ENCODE results near the gene SORCS3.

SORCS3 gene

DNA sequence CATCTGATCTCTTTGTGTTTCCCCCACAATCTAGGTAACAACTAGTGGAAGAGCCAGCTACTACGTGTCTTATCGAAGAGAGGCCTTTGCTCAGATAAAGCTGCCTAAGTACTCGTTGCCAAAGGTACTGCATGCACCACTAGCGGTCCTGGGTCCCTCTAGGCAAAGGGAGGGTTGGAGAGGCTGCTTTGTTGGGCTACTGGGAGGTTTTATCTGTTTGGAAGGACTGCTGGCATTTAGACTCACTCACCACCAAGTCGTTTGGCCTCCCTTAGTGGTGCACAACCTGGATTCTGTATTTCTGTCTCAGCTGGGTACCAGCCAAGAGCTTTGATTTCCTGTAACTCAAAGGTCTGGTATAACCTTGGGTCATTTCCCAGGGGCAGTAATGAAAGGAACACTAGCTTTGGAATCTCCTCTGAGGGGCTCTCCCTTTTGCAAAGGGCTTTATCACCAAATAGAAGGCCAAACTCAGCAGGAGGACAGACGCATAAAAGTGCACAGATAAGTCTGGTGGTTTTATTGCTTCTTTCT lies 498.3 kb downstream of the SORCS3 start:
- TF ChIP-seq, protein P1, sequence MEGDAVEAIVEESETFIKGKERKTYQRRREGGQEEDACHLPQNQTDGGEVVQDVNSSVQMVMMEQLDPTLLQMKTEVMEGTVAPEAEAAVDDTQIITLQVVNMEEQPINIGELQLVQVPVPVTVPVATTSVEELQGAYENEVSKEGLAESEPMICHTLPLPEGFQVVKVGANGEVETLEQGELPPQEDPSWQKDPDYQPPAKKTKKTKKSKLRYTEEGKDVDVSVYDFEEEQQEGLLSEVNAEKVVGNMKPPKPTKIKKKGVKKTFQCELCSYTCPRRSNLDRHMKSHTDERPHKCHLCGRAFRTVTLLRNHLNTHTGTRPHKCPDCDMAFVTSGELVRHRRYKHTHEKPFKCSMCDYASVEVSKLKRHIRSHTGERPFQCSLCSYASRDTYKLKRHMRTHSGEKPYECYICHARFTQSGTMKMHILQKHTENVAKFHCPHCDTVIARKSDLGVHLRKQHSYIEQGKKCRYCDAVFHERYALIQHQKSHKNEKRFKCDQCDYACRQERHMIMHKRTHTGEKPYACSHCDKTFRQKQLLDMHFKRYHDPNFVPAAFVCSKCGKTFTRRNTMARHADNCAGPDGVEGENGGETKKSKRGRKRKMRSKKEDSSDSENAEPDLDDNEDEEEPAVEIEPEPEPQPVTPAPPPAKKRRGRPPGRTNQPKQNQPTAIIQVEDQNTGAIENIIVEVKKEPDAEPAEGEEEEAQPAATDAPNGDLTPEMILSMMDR (conservative IDR thresholded peaks at IDR 0.05; ENCODE audit: low read depth), result no peak
- ChIA-PET POLR2A (ENCODE audit: low non-redundant PET) (no interaction called here), CTCF (no interaction called here)

DNA sequence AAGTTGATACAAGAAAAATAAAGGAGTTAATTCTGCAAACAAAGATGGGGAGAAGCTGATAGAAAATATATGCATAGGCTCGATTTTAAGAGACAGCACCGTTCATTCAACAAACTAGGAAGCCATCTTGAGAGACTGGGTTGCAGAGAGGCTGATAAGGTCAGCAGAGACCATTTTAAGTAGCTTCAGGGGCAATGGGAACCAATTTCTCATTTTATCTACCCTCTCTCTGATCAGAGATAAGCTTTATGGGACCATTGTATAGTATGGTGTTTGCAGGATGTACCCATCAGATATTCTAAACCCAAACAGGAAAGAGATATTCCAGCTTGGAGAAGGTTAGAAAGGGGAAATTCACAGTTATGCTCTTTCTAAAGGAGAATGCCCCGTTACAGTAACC lies 499.5 kb downstream of the SORCS3 start:
- TF ChIP-seq, protein P1 (conservative IDR thresholded peaks at IDR 0.05; ENCODE audit: low read depth), result no peak
- no peak overlapping the region for H3K27ac ChIP-seq
- POLR2A ChIA-PET (ENCODE audit: low non-redundant PET), result no interaction called here
- DNase-seq (ENCODE audit: low spot score), result no peak
- CTCF ChIA-PET, result no interaction called here

More for the DNA sequence above, 498.3 kb downstream of the SORCS3 start:
- H3K27ac ChIP-seq, result no peak overlapping the region
- no peak for DNase-seq (ENCODE audit: low spot score)

- ChIA-PET POLR2A (ENCODE audit: low non-redundant PET) (no interaction called here), CTCF (no interaction called here)
- H3K27ac ChIP-seq, result no peak overlapping the region
- TF ChIP-seq, protein P1 (conservative IDR thresholded peaks at IDR 0.05; ENCODE audit: low read depth), result no peak
- DNase-seq (ENCODE audit: low spot score), result no peak
Observed at GRCh38 chr10:105145711-105146110, 504.6 kb downstream of the SORCS3 start.

GRCh38 chr10:105146436-105146835 lies 505.3 kb downstream of the SORCS3 start:
- ChIA-PET CTCF (no interaction called here), POLR2A (ENCODE audit: low non-redundant PET) (no interaction called here)
- H3K27ac ChIP-seq, result no peak overlapping the region
- TF ChIP-seq, protein P1 (conservative IDR thresholded peaks at IDR 0.05; ENCODE audit: low read depth), result no peak
- DNase-seq (ENCODE audit: low spot score), result no peak

GRCh38 chr10:105148456-105148855 lies 507.4 kb downstream of the SORCS3 start:
- DNase-seq (ENCODE audit: low spot score), result no peak
- ChIA-PET POLR2A (ENCODE audit: low non-redundant PET) (no interaction called here), CTCF (no interaction called here)
- no peak overlapping the region for H3K27ac ChIP-seq
- TF ChIP-seq, protein P1 (conservative IDR thresholded peaks at IDR 0.05; ENCODE audit: low read depth), result no peak

DNA sequence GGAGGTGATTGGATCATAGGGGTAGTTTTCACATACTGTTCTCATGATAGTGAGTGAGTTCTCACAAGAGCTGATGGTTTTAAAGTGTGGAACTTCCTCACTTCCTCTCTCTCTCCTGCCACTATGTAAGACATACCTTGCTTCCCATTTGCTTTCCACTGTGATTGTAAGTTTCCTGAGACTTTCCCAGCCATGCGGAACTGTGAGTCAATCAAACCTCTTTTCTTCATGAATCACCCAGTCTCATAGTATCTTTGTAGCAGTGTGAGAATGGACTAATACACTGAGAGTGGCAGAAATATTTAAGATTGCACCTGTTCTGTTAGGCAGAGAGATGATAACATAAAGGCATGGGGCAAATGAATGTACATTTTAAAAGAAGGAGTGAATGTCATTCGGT lies 507.8 kb downstream of the SORCS3 start:
- TF ChIP-seq, protein P1 (conservative IDR thresholded peaks at IDR 0.05; ENCODE audit: low read depth), result no peak
- DNase-seq (ENCODE audit: low spot score), result no peak
- CTCF ChIA-PET, result no interaction called here
- H3K27ac ChIP-seq, result no peak overlapping the region
- POLR2A ChIA-PET (ENCODE audit: low non-redundant PET), result no interaction called here

Data from RWPE1 (cell line).